ENCODE data around the gene ZDHHC11B. TPM values are rescaled to one million over a fixed set of nuclear protein-coding genes. Genes with fewer than 3 reads are reported as not detected.
A peak's percentile ranks its signal among the peaks of the same experiment; 100 is the strongest.
"Not testable (repeated sequence)": the region's sequence is repeated elsewhere in the genome, so short reads cannot be mapped to it uniquely, and the experiment has no call there.

The ZDHHC11B gene
- total RNA-seq, 3 donors from 2014 or later = 1.1 to 4.8 (median 3.9) TPM

GRCh38 chr5:688348-689010, 96.0 kb downstream of the ZDHHC11B start:
- H3K27ac ChIP-seq; DNase-seq (ENCODE audit: low spot score in 2 of 2); H3K27me3 ChIP-seq; intact Hi-C loops (cut with DNase I; ENCODE audit: low total_unique reads); H3K36me3 ChIP-seq; H3K4me1 ChIP-seq; H3K4me3 ChIP-seq; H3K9me3 ChIP-seq: not testable (repeated sequence)

GRCh38 chr5:686936-687335, 97.6 kb downstream of the ZDHHC11B start:
- intact Hi-C loops (cut with DNase I; ENCODE audit: low total_unique reads); H3K9me3 ChIP-seq; H3K4me1 ChIP-seq; H3K4me3 ChIP-seq; H3K36me3 ChIP-seq; H3K27me3 ChIP-seq; H3K27ac ChIP-seq; DNase-seq (ENCODE audit: low spot score in 2 of 2): not testable (repeated sequence)

GRCh38 chr5:686172-686523, 98.4 kb downstream of the ZDHHC11B start:
- H3K4me3 ChIP-seq; H3K27ac ChIP-seq; intact Hi-C loops (cut with DNase I; ENCODE audit: low total_unique reads); H3K36me3 ChIP-seq; H3K27me3 ChIP-seq; DNase-seq (ENCODE audit: low spot score in 2 of 2); H3K9me3 ChIP-seq; H3K4me1 ChIP-seq: not testable (repeated sequence)

- Histone ChIP-seq H3K4me3 (no peak overlapping the region), H3K36me3 (no peaks in the 10 kb centered on the region), H3K27me3 (no peaks in the 10 kb centered on the region), H3K9me3 (no peaks in the 10 kb centered on the region), H3K4me1 (no peaks in the 10 kb centered on the region), H3K27ac (no peak overlapping the region)
- no peak for DNase-seq (ENCODE audit: low spot score in 2 of 2)
- intact Hi-C loops (cut with DNase I; ENCODE audit: low total_unique reads) = no loop called here
- TF ChIP-seq POLR2A (IDR thresholded peaks at IDR 0.05) = no peak
- no peak for TF ChIP-seq CTCF (IDR thresholded peaks at IDR 0.05)
- TF ChIP-seq POLR2AphosphoS5 (IDR thresholded peaks at IDR 0.05) = no peak
Measured at GRCh38 chr5:685262-686171, 99.0 kb downstream of the ZDHHC11B start.

GRCh38 chr5:684751-685216, 99.7 kb downstream of the ZDHHC11B start:
- Histone ChIP-seq H3K4me1 (no peaks in the 10 kb centered on the region), H3K27me3 (no peaks in the 10 kb centered on the region), H3K36me3 (no peaks in the 10 kb centered on the region), H3K27ac (no peak overlapping the region), H3K4me3 (no peak overlapping the region), H3K9me3 (no peaks in the 10 kb centered on the region)
- intact Hi-C loops (cut with DNase I; ENCODE audit: low total_unique reads) = no loop called here
- TF ChIP-seq POLR2A (IDR thresholded peaks at IDR 0.05) = no peak
- TF ChIP-seq CTCF (IDR thresholded peaks at IDR 0.05) = no peak
- TF ChIP-seq POLR2AphosphoS5 (IDR thresholded peaks at IDR 0.05) = no peak
- DNase-seq (ENCODE audit: low spot score in 2 of 2) = peak in 1 of 2 donors; percentile 40

GRCh38 chr5:683551-684481, 100.7 kb downstream of the ZDHHC11B start:
- no peaks in the 10 kb centered on the region for H3K27me3 ChIP-seq

GRCh38 chr5:682651-683358, 101.7 kb downstream of the ZDHHC11B start:
- peak; percentile 15 to 25 for DNase-seq (ENCODE audit: low spot score in 2 of 2)
- H3K4me3 ChIP-seq; intact Hi-C loops (cut with DNase I; ENCODE audit: low total_unique reads); H3K27me3 ChIP-seq; H3K36me3 ChIP-seq; H3K4me1 ChIP-seq; H3K27ac ChIP-seq; H3K9me3 ChIP-seq: not testable (repeated sequence)

More at GRCh38 chr5:683551-684481, 100.7 kb downstream of the ZDHHC11B start:
- H3K9me3 ChIP-seq = no peaks in the 10 kb centered on the region
- no peak for TF ChIP-seq CTCF (IDR thresholded peaks at IDR 0.05)
- TF ChIP-seq POLR2AphosphoS5 (IDR thresholded peaks at IDR 0.05) = no peak
- no peak for TF ChIP-seq POLR2A (IDR thresholded peaks at IDR 0.05)
- H3K4me3 ChIP-seq = no peak overlapping the region
- no peaks in the 10 kb centered on the region for H3K4me1 ChIP-seq
- H3K27ac ChIP-seq = no peak overlapping the region
- no peaks in the 10 kb centered on the region for H3K36me3 ChIP-seq
- intact Hi-C loops (cut with DNase I; ENCODE audit: low total_unique reads) = no loop called here
- DNase-seq (ENCODE audit: low spot score in 2 of 2) = peak in 1 of 2 donors; percentile 37

- H3K27ac ChIP-seq; H3K9me3 ChIP-seq; H3K4me1 ChIP-seq; H3K36me3 ChIP-seq; H3K27me3 ChIP-seq; intact Hi-C loops (cut with DNase I; ENCODE audit: low total_unique reads); H3K4me3 ChIP-seq: not testable (repeated sequence)
- peak; percentile 11 to 38 for DNase-seq (ENCODE audit: low spot score in 2 of 2)
Measured at GRCh38 chr5:682216-682615, 102.3 kb downstream of the ZDHHC11B start.
